AG09309 (cell line): ENCODE measurements around the gene TMBIM6.

Source experiments
- DNase-seq: peaks from one replicate; pipeline ENCODE4 v3.0.0-alpha.2; 2010; ENCODE audit warnings: low read depth
- H3K4me3 ChIP-seq: 2 replicates; pipeline ENCODE4 v1.5.1; 2011; ENCODE audit warnings: mild to moderate bottlenecking, low read depth, low read length, moderate library complexity; ENCODE audit not compliant: control insufficient read depth
- TF ChIP-seq, protein P1 (sequence below): IDR thresholded peaks from 2 replicates; pipeline ENCODE4 v1.5.1; 2011; ENCODE audit warnings: mild to moderate bottlenecking, low read depth, low read length, inconsistent platforms; ENCODE audit not compliant: insufficient read depth, control insufficient read depth; ENCODE audit errors: missing control alignments

Gene TMBIM6

DNA sequence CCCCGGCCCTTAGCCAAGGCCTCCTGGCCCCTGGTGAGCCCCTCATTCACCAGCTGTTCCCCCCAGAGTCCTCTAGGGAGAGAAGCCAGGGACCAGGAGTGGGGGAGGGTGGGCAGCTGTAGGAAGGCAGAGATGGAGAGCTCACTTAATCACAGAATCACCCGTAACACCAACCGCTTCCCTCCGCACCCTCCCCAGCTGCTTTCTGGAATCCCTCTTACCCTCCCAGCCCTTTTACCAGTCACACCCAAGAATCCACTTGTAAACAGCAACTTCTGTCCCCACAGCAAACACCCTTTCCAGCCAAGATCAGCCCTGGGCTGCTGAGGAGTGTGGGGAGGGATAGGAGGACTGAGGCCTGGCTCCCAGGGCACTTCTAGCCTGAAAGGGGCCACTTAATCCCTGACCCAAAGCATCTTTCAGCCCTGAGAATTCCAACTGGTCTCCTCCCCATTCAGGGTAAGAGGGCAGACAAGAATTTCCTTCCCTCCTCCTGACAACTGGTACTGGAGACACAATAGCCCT is 68.1 kb downstream of the TMBIM6 start:
- H3K4me3 ChIP-seq, result no peak overlapping the region
- no peak for DNase-seq
- TF ChIP-seq, protein P1, sequence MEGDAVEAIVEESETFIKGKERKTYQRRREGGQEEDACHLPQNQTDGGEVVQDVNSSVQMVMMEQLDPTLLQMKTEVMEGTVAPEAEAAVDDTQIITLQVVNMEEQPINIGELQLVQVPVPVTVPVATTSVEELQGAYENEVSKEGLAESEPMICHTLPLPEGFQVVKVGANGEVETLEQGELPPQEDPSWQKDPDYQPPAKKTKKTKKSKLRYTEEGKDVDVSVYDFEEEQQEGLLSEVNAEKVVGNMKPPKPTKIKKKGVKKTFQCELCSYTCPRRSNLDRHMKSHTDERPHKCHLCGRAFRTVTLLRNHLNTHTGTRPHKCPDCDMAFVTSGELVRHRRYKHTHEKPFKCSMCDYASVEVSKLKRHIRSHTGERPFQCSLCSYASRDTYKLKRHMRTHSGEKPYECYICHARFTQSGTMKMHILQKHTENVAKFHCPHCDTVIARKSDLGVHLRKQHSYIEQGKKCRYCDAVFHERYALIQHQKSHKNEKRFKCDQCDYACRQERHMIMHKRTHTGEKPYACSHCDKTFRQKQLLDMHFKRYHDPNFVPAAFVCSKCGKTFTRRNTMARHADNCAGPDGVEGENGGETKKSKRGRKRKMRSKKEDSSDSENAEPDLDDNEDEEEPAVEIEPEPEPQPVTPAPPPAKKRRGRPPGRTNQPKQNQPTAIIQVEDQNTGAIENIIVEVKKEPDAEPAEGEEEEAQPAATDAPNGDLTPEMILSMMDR, result no peak

- TF ChIP-seq, protein P1, result no peak
- no peak overlapping the region for H3K4me3 ChIP-seq
- no peak for DNase-seq
Measured at GRCh38 chr12:49809906-49810389, 68.6 kb downstream of the TMBIM6 start.

DNA sequence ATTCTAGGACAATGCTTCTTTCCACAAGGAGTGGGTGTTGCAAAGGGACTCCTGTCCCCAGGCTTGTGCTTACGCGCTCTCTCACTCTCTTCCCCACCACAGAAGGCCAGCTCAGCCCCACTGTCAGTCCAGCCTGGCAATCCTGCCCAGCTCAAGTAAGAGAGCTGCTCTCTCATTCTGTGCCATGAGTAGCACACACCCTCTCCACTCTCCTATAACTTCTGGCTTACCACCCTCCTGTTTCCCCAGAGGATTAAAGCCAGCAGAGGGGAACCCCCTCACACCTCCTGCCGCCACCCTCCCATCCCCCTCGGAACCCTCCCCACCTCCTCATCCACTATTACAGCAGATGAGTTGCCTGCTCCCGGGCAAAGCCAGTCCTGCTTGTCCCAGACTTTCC is 69.8 kb downstream of the TMBIM6 start:
- H3K4me3 ChIP-seq, result no peak overlapping the region
- no peak for DNase-seq
- TF ChIP-seq, protein P1, result no peak

GRCh38 chr12:49811961-49812401 is 70.6 kb downstream of the TMBIM6 start:
- no peak for DNase-seq
- TF ChIP-seq, protein P1, result no peak
- no peak overlapping the region for H3K4me3 ChIP-seq

- no peak overlapping the region for H3K4me3 ChIP-seq
- no peak for DNase-seq
- TF ChIP-seq, protein P1, result no peak
Measured at GRCh38 chr12:49813131-49813530, 71.8 kb downstream of the TMBIM6 start.
